ENCODE results near the gene MZT1.
"Not testable (repeated sequence)": the region's sequence is repeated elsewhere in the genome, so short reads cannot be mapped to it uniquely, and the experiment has no call there.

The MZT1 gene, protein sequence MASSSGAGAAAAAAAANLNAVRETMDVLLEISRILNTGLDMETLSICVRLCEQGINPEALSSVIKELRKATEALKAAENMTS

DNA sequence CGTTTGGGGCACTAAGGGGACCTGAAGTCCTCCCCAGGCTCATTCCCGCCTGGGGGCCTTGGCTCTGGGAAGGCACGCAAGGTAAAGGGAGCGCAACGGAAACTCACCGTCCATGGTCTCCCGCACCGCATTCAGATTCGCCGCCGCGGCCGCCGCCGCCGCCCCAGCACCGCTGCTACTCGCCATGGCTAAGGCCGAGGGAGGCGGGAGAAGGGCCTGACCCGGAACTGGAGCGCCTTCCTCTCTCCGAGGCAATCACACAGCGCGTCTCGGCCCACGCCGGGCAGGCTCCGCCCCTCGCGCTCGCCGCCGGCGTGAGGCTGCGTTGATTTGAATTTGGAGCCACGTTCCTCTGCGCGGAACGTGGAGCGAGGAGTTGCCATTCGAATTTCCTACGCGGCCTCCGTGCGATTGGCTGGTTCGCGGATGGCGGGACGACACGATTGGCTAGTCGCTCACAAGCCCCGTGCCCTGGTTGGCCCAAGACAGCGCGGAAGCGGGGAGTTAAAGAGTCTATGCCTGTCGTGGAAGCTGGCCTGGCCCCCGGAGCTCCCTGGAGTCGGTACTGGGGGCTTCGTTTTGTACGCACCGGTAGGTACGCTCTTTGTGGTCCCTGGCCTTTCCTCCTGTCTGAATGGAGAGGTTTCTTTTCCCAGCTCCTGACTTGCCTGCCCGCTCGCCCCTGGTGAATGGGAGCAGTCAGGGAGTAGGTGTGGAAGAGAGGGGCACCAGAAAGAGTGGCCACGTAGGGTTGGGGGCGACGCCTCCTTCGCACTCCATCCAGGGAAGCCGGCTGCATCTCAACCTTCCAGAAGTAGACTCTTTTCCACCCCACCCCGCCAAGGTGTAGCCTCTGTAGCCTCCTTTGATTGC, at the start of gene MZT1, which contains the start of gene BORA:
Gene MZT1 (minus strand): TSS at position 213 of the 873 bp plus-strand sequence. CDS start 27 bp downstream, at position 186.
Gene BORA (plus strand): TSS at position 507 of the 873 bp plus-strand sequence. CDS start 1,018 bp downstream, outside the sequence.
- DNase-seq (ENCODE audit: low spot score) = peak; percentile 94

DNA sequence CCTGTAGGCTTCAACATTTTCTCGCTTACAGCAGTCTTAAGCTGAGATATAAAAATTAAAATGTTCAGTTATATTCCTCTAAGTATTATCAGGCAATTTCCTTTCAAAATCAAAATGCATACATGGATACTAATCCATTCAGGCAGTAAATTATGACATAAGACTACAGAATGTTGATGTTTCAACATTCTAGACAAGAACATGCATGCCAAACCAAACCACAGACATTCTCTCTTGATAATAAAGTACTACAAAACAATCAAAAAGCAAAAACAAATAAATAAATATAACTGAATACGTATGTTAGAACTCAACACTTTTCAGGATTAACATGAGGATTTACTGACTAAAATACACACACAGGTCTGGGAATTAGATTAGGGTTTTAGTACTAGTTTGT, 46.6 kb upstream of the MZT1 start:
- no peak for DNase-seq (ENCODE audit: low spot score)

DNA sequence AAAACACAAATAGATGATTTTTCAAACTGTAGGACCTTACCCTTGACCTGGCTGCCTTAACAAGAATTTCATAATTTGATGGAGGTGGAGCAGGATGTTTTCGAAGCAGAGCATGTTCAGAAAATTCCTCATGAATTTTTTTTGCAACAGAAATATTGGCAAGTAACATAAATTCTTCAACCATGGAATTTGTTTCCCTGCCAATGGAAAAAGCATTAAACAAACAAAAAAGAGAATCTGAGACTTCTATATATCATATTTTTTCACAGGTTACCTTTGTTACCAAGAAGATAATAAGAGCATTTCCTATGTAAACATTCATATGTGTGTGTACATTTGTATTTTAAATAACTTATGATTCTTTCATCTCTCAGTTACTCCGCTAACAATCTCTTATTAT, 36.0 kb upstream of the MZT1 start:
- no peak for DNase-seq (ENCODE audit: low spot score)

DNA sequence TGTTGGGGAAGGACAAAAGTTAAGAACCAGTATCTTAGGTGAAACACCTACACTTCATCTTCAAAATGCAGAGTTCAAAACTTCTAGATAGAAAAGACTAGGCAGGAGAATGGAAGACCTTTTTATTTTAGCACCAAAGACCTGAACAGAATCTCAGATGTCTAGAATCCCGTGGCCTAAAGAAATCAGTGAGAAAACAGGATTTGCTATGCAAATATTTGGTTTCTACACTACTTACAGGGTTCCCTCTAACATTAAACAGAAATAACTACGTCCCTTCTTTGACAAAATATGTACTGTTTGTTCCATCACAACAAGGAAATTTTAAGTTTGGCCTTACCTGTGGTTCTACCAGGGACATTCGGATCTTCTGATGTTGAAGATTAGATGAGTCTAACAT, 32.8 kb upstream of the MZT1 start:
- no peak for DNase-seq (ENCODE audit: low spot score)

DNA sequence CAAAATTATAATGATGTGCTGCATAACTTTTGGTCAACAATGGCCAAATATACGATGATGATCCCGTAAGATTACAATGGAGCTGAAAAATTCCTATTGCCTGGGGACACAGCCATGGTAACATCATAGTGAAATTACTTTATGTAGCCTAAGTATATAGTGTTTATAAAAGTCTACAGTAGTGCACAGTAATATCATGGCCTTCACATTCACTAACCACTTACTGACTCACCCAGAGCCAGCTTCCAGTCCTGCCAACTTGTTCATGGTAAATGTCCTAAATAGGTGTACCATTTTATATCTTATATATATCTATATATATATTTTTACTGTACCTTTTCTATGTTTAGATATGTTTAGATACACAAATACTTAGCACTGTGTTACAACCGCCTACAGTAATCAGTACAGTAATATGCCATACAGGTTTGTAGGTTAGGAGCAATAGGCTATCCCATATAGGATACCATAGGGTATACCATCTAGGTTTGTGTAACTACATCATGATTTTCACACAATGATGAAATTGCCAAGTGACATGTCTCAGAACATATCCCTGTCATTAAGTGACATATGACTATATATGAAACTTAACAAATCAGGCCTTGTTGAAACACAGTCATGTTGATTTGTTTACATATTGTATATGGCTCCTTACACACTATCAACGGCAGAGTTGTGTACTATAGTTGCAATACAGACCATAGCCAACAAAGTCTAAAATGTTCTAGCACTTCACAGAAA, 30.5 kb upstream of the MZT1 start:
- no peak for DNase-seq (ENCODE audit: low spot score)

DNA sequence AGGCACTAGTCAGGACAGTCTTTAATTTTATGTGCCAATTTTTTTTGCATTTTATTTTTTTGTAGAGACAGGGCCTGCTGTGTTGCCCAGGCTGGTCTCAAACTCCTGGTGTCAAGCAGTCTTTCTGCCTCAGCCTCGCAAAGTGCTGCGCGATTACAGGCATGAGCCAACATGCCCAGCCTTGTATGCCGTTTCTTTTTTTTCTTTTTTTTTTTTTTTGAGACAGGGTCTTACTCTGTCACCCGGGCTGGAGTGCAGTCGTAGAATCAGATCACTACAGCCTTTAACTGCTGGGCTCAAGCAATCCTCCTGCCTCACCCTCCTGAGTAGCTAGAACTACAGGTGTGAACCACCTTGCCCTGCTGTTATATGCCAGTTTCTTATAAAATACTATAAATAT, 26.7 kb upstream of the MZT1 start:
- no peak for DNase-seq (ENCODE audit: low spot score)

DNA sequence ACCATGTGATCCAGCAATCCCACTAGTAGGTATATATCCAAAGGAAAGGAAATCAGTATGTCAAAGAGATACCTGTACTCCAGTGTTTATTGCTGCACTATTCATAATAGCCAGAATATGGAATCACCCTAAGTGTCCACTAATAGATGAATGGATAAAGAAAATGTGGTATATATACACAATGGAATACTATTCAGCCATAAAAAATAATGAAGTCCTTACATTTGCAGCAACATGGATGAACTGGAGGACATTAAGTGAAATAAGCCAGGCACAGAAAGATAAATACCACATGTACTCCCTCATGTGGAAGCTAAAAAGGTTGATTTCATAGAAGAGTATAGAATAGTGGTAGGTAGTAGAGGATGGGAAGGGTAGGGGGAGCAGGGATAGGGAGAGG, 23.8 kb upstream of the MZT1 start:
- no peak for DNase-seq (ENCODE audit: low spot score)

DNA sequence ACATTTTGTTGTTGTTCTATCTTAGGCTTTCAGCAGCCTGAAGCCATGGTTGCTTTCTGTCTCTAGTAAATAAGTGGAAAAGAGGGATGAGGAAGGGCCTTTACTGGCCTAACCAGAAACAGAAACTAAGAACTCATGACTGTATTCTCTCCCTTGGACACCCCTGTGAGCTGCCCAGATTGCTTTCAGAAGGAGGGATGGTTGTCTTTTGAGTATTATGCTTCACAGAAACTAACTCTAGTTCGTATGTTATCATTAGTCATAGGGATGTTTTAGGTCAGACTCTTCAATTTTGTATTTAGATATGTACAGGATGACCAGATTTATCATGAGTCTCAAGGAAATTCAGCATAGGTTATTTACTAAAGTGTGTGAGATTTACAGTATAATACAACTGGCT, 17.8 kb upstream of the MZT1 start:
- DNase-seq (ENCODE audit: low spot score) = no peak

DNA sequence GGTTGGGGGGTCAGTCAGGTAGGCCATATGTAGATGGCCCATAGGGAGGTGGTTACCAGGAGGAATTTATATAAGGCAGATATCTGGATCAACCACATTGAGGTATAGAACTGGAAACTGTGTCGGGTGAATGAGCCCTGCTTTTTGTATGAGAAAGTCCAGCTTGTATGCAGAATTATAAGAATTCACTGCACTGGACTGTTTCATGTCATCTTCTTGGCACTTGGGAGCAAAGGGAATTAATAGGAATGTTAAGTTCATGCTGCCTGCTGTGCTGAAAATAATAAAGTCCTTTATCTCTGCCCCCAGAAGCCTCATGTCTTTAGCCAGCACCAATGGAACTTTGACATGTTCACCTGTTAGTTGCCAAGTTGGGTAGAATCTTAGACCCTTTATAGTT, 12.6 kb upstream of the MZT1 start:
- no peak for DNase-seq (ENCODE audit: low spot score)

DNA sequence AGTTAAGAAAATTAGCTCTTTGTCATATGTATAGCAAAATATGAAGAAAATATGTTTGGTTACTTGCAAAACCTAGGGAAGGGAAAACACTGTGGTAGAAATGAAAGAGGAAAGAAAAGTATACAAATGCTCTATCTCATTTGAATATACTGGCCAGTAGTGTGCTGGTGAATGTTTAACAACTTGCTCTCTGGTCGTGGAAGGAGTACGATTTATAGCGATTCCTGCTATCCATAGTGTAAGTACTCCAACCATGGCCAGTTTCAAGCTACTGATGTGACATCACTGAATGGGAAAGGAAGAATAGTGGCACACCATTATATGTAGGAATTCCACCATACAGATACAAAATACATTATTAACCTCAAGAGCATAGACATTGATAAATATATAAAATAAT, 9.6 kb upstream of the MZT1 start:
- DNase-seq (ENCODE audit: low spot score) = no peak

DNA sequence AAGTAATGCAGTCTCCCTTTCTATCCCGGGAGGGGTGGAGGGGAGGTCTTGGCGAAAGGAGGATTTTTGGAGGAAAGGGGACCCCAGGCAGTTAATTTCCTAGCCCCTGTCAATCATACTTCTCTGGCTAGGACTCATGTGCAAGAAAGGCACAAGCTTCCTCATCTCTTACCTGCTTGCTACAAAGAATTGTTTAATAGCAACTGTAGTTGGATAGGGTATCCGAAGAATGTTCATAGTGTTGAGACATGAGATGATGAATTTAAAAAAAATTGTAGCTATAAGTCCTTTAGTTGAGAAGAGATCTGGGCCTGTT, 819 bp upstream of the MZT1 start:
- DNase-seq (ENCODE audit: low spot score) = no peak

DNA sequence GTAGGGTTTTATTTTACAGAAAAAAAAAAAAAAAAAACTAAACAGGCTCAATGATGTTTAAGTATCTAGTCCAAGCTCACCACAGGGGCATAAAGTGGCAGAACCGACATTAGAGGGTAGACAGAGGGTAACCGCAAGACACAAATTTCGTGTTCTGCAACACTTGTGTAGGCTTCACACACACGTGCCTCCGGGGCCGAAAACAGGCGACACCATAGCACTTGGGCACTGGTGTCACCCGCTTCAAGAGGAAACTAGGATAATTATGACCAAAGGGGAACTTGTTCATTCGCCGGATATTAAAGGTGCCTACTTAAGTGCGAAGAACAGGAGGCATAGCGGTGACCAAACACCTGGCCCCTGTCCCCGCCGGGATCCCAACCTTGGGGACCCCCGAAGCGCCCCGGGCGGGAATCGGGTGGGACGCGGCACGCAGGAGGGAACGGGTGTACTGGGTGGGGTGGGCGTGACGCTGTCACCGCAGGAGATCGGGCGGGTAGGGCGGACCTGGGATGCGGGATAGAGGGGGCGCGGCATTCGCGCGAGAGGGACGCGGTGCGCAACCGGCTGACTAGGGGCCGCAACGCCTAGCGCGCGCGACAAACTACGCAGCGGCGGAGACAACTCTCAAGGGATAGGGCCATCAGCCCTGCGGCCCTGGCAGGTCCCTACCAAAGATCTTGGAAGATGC, 558 bp downstream of the MZT1 start:
- peak; percentile 12 for DNase-seq (ENCODE audit: low spot score)

DNA sequence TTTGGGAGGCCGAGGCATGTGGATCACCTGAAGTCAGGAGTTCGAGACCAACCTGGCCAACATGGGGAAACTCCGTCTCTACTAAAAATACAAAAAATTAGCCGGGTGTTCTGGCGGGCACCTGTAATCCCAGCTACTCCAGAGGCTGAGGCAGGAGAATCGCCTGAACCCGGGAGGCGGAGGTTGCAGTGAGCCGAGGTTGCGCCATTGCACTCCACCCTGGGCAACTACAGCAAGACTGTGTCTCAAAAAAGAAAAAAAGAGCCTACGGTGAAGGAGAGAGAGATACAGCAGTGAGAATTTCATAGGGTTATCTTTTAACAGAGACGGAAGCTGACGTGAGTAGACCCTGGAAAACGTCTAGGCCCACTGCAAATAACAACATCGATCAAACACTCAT, 1.2 kb downstream of the MZT1 start:
- not testable (repeated sequence) for DNase-seq (ENCODE audit: low spot score)

DNA sequence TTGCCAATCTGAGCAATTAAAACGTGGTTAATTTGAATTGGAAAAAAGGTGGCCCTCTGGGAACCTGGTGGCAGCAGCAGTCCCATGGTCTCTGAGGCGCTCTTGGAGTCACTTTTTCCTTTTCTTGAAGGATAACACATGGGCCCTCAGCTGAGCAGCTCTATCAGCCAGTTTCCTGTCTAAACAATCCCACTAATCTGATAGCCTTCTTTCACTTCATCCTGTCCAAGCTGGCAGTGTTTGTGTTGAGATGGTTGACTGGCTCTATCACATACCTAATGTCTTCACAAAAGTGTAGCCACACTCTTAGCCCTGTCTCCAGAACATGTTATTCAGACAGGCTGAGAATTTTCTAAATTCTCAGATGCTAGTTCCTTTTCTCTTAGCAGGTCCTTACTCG, 10.7 kb downstream of the MZT1 start:
- no peak for DNase-seq (ENCODE audit: low spot score)

DNA sequence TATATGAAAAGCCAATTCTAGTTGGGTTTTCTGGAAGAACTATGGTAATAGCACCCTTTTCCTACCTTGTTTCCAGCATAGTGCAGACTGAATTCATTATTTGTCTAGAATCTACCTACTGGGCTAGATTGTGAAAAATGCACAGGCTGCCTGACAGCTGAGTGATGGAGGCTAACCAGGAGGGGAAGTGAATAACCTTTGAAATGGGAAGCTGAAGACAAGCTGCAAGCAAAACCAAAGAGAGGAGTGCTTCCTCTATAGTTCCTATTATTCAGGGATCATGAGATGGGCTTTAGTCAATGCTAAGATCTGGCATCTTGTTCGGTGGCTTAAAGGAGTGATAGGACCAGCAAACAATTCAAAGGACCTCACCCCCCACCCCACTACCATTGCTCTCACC, 26.9 kb downstream of the MZT1 start:
- DNase-seq (ENCODE audit: low spot score) = no peak

DNA sequence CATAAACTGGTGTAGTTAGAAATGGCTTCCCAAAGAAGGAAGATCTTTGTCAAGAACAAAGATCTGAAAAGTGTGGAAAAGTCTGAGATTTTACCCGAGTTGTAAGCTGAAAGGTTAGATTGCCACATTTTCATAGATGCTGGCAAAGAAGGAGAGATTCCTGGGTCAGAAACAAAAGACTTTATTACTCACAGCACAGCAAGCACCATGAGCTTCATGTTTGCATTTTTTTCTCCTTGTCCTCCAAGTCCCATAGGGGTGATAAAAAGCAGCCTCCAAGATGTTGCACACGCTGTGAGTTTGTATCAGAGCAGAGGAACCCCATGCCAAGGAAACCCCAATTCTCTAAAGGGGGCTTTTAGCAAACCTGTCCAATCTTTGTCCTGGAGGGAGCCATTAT, 29.3 kb downstream of the MZT1 start:
- no peak for DNase-seq (ENCODE audit: low spot score)

DNA sequence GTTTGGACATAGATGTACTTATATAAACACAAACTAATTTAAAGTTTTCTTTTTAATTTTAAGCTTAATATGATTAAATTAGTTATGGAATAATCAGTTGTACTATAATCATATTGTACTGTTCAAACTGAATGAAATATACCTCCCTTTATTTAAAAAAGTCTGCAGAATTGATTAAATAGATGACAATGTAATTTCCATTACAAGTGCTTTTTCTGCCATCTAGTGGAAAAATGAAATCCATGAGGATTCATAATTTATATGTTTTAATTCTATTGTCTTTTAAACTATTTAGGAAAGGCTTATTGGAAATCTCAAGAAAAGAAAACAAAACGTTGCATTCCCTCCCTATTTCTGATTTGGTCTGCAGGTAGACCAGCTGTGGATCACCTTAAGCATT, 30.9 kb downstream of the MZT1 start:
- DNase-seq (ENCODE audit: low spot score) = no peak

DNA sequence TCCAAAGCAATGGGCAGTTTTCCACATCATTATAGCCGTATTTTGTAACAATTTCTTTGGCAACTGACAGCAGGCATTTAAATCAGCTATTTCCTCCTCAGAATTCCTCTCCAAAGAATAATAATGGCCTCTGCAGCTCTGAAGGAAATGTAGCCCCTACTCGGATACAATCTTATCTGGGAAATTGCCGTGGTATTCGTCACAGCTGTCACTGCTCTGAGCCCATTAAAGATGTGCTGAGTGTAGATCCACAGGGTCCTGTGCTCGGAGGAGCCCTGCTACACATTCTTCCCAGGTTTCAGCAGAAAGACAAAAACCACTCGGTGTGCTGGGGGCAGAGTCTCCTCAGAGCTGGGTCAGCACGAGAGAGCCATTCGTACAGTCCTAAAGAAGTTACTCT, 33.1 kb downstream of the MZT1 start:
- no peak for DNase-seq (ENCODE audit: low spot score)

DNA sequence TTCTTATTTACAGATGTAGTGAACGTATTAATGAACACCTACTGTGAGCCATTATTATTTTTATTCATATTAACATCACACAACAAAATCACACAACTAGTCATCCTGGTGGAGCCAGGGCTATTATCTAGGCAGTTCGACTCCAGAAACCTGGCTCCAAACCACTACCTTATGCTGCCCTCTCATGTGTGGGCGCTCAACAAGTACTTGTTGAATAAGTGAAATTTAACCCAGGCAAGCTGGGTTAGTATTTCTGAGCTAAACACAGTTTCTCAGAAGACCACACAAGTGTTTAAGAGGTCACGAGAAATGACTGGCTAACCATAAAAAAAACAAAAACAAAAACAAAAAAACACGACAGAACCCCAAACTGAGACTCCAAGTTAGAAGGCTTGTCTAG, 33.6 kb downstream of the MZT1 start:
- no peak for DNase-seq (ENCODE audit: low spot score)

DNA sequence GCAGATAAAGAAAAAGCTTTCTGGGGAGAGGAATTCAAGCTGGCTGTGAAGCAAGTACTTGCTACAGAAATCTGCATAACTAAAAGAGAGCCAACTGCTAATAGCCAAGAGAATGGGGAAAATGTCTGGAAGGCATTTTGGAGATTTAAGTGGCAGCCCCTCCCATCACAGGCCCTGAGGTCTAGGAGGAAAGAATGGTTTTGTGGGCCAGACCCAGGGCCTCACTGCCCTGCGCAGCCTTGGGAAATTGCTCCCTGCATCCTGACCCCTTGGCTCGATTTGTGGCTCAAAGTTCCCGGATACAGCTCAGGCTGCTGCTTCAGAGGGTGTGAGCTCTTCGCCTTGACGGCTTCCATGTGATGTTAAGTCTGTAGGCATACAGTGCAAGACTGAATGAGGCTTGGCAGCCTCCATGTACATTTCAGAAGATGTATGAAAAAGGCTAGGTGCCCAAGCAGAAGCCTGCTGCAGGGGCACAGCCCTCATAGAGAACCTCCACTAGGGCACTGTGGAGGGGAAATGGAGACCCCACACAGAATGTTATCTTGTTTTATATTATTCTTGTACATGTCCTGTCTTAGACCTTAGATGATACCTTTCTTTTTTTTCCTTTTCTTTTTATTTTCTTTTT, 34.4 kb downstream of the MZT1 start:
- DNase-seq (ENCODE audit: low spot score) = no peak

DNA sequence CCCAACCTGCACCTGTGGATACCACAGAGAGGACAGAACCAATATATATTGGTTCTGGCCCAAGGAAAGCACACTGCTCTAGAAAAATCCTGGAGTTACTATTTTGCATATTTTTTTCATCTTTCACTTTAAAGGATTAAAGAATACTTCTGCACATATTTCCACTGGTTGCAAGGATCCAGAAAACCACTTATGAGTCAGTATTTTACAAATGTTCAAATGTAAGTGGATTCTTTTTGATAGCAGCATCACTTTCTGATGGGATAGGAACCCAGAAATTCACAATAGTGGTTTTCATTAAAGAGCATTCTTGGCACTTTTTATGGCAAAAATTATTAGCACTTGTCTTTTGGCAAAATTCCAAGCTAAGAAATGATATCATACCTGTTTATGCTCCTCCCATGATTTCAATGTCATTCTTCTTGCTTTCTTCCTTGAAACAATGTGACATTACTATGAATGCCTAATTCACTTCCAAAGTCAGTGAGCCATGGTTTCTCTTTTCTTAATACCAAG, 38.2 kb downstream of the MZT1 start:
- no peak for DNase-seq (ENCODE audit: low spot score)

DNA sequence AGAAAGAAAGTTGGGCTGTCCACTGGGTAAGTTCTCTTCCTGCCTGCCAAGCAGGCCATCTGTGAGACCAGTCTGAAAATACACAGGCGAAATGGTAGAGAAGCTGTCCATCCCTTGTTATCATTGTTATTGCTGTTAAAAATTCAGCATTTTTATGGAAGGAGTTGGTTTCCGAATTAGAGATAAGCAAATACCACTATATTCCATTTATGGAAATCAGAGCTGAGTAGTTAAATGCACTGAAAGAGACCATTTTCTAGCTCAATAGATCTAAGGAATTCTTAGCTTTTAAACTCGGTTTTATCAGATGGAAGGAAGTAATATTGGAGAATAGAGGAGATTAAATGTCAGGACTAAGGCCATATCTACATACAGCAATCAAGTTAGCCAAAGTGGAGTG, 40.7 kb downstream of the MZT1 start:
- peak; percentile 3 for DNase-seq (ENCODE audit: low spot score)
